ENCODE results near the gene SRSF2. TPM values are rescaled to one million over a fixed set of nuclear protein-coding genes. Genes with fewer than 3 reads are reported as not detected.
A peak's percentile ranks its signal among the peaks of the same experiment; 100 is the strongest.

Gene SRSF2
- total and polyA plus RNA-seq, 2 experiments from 2014 or later, result 123 to 165 TPM

DNA sequence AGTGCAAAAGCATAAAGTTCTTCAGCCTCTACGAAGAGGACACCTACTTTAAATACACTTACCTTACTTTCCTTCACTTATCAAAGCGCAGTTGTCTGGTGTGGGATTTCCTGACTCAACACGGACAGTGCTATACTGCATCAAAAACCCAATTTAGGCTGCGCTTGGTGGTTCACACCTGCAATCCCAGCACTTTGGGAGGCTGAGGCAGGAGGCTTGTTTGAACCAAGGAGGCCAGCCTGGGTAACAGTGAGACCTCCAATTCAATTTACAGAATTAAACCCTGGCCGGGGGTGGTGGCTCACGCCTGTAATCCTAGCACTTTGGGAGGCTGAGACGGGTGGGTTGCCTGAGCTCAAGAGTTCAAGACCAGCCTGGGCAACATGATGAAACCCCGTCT is 14.9 kb downstream of the SRSF2 start:
- H3F3A ChIP-seq (ENCODE audit: insufficient read depth), result peaks cover 62% of the 10 kb centered on the region
- no peak overlapping the region for H3K4me2 ChIP-seq (ENCODE audit: unreplicated experiment)
- H3K9me3 ChIP-seq (ENCODE audit: low read depth), result no peaks in the 10 kb centered on the region
- WGBS, 2 experiments (ENCODE audit: low coverage in 1 of 2, low lambda C conversion rate in 2 of 2, missing lambda C conversion rate in 2 of 2), result 88 to 93% methylated on average over 8 of the region's 8 CpGs
- TF ChIP-seq EZH2 (IDR thresholded peaks at IDR 0.05; ENCODE audit: insufficient read depth, poor library complexity, severe bottlenecking) (no peak), EZH2phosphoT487 (IDR thresholded peaks at IDR 0.05; ENCODE audit: insufficient read depth, low read depth) (no peak)
- in situ Hi-C loops (cut with MboI), result no loop called here
- no peak overlapping the region for H3K27ac ChIP-seq
- peaks cover 78% of the 10 kb centered on the region for H3K36me3 ChIP-seq (ENCODE audit: low read depth)
- H3K9me2 ChIP-seq (ENCODE audit: insufficient read depth), result no peaks in the 10 kb centered on the region
- peaks cover 21% of the 10 kb centered on the region for H3K4me1 ChIP-seq (ENCODE audit: insufficient read depth)
- H3K79me2 ChIP-seq (ENCODE audit: insufficient read depth), result peaks cover 79% of the 10 kb centered on the region
- DNase-seq, result no peak
- no peak overlapping the region for H2AFZ ChIP-seq
- no peak overlapping the region for H3K4me3 ChIP-seq
- H4K20me1 ChIP-seq (ENCODE audit: insufficient read depth), result no peaks in the 10 kb centered on the region
- no peaks in the 10 kb centered on the region for H3K27me3 ChIP-seq (replicated peaks; ENCODE audit: insufficient read depth)
- H3K9ac ChIP-seq, result no peak overlapping the region

DNA sequence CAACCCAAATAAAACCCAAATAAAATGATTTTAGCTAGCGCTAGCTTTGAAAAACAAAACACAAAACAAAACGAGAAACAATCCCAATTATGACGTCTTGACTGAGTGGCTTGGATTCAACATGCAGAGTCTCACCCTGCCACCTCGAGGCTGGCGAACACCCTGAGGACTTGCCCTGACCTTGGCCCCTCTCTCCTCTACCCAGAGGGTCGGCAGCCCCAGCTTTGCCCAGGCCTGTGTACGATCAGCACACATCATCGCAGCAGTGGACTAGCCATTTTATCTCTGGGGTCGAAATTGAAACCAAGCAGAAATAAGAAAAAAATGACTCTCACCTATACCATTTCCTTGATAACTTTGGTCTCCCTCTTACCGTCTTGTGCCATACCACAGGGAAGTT is 15.7 kb downstream of the SRSF2 start:
- no peak for DNase-seq
- Histone ChIP-seq H3K9ac (no peak overlapping the region; the same call in 1 of the 2 replicates), H3K9me3 (ENCODE audit: low read depth) (no peaks in the 10 kb centered on the region), H4K20me1 (ENCODE audit: insufficient read depth) (no peaks in the 10 kb centered on the region), H3K79me2 (ENCODE audit: insufficient read depth) (peaks cover 73% of the 10 kb centered on the region), H3F3A (ENCODE audit: insufficient read depth) (peaks cover 67% of the 10 kb centered on the region), H3K36me3 (ENCODE audit: low read depth) (peaks cover 79% of the 10 kb centered on the region), H3K4me2 (ENCODE audit: unreplicated experiment) (no peak overlapping the region), H2AFZ (no peak overlapping the region), H3K4me3 (no peak overlapping the region), H3K27ac (no peak overlapping the region), H3K27me3 (replicated peaks; ENCODE audit: insufficient read depth) (no peaks in the 10 kb centered on the region), H3K9me2 (ENCODE audit: insufficient read depth) (no peaks in the 10 kb centered on the region), H3K4me1 (ENCODE audit: insufficient read depth) (peaks cover 29% of the 10 kb centered on the region)
- no peak for TF ChIP-seq EZH2phosphoT487 (IDR thresholded peaks at IDR 0.05; ENCODE audit: insufficient read depth, low read depth)
- TF ChIP-seq EZH2 (IDR thresholded peaks at IDR 0.05; ENCODE audit: insufficient read depth, poor library complexity, severe bottlenecking), result no peak
- WGBS, 2 experiments (ENCODE audit: low coverage in 1 of 2, low lambda C conversion rate in 2 of 2, missing lambda C conversion rate in 2 of 2), result 84% methylated on average over 10 of the region's 10 CpGs
- in situ Hi-C loops (cut with MboI), result no loop called here

DNA sequence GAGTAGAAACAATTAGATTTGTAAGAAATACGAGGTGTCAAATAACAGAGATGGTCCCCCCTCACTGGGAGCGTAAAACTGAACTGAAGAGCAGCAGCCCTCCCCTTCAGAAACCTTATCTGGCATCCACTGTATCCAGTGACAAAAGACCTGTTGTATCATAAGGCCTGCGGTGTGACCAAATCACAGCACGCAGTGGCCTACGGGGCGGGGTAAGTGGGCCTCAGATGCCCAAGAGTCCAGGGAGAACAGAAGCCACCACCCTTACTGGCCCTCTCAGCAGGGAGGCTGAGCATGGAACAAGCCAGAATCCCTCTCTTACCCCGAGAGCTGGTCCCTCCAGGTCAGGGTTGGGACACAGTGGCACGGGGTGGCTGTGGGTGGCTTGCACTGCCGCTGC is 16.2 kb downstream of the SRSF2 start:
- no peaks in the 10 kb centered on the region for H4K20me1 ChIP-seq (ENCODE audit: insufficient read depth)
- H3F3A ChIP-seq (ENCODE audit: insufficient read depth), result peaks cover 69% of the 10 kb centered on the region
- 97 to 98% methylated on average over 9 of the region's 9 CpGs for WGBS, 2 experiments (ENCODE audit: low coverage in 1 of 2, low lambda C conversion rate in 2 of 2, missing lambda C conversion rate in 2 of 2)
- no peaks in the 10 kb centered on the region for H3K9me3 ChIP-seq (ENCODE audit: low read depth)
- no peaks in the 10 kb centered on the region for H3K27me3 ChIP-seq (replicated peaks; ENCODE audit: insufficient read depth)
- H3K4me2 ChIP-seq (ENCODE audit: unreplicated experiment), result no peak overlapping the region
- H3K27ac ChIP-seq, result no peak overlapping the region
- no peak overlapping the region for H3K4me3 ChIP-seq
- no peak for DNase-seq
- TF ChIP-seq EZH2phosphoT487 (IDR thresholded peaks at IDR 0.05; ENCODE audit: insufficient read depth, low read depth) (no peak), EZH2 (IDR thresholded peaks at IDR 0.05; ENCODE audit: insufficient read depth, poor library complexity, severe bottlenecking) (no peak)
- no peak overlapping the region for H2AFZ ChIP-seq
- in situ Hi-C loops (cut with MboI), result no loop called here
- H3K9me2 ChIP-seq (ENCODE audit: insufficient read depth), result no peaks in the 10 kb centered on the region
- peaks cover 79% of the 10 kb centered on the region for H3K36me3 ChIP-seq (ENCODE audit: low read depth)
- H3K4me1 ChIP-seq (ENCODE audit: insufficient read depth), result peaks cover 31% of the 10 kb centered on the region
- H3K9ac ChIP-seq, result no peak overlapping the region; the same call in 1 of the 2 replicates
- peaks cover 72% of the 10 kb centered on the region for H3K79me2 ChIP-seq (ENCODE audit: insufficient read depth)

DNA sequence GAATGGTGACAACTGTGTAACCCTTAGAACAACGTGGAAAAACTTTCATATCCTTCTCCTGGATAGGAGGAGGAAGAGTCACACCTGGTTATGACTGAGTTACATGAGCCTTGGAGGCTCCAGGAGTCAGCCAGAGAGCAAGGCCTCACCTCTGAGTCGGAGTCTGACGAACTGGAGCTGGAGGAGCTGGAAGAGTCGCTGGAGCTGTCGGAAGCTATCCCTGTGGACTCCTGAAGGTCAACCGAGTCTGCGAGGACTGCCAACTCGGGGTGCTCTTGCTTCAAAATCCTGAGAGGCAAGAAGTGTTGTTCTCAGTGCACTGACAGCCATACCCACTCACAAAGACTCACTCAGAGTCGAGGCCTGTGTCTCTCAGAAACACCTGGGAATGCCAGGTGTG is 16.9 kb downstream of the SRSF2 start:
- peaks cover 70% of the 10 kb centered on the region for H3K79me2 ChIP-seq (ENCODE audit: insufficient read depth)
- H3K4me2 ChIP-seq (ENCODE audit: unreplicated experiment), result no peak overlapping the region
- H3K9me3 ChIP-seq (ENCODE audit: low read depth), result no peaks in the 10 kb centered on the region
- H4K20me1 ChIP-seq (ENCODE audit: insufficient read depth), result no peaks in the 10 kb centered on the region
- H3K9ac ChIP-seq, result no peak overlapping the region
- no peaks in the 10 kb centered on the region for H3K27me3 ChIP-seq (replicated peaks; ENCODE audit: insufficient read depth)
- H3K9me2 ChIP-seq (ENCODE audit: insufficient read depth), result no peaks in the 10 kb centered on the region
- no peak overlapping the region for H2AFZ ChIP-seq
- 0 out of 2 replicates have a peak overlapping the region, but pooled peaks have one; percentile 22 for H3K27ac ChIP-seq
- in situ Hi-C loops (cut with MboI), result no loop called here
- H3K4me1 ChIP-seq (ENCODE audit: insufficient read depth), result peaks cover 39% of the 10 kb centered on the region
- H3F3A ChIP-seq (ENCODE audit: insufficient read depth), result peaks cover 69% of the 10 kb centered on the region
- H3K4me3 ChIP-seq, result no peak overlapping the region
- TF ChIP-seq EZH2phosphoT487 (IDR thresholded peaks at IDR 0.05; ENCODE audit: insufficient read depth, low read depth) (no peak), EZH2 (IDR thresholded peaks at IDR 0.05; ENCODE audit: insufficient read depth, poor library complexity, severe bottlenecking) (no peak)
- 93 to 96% methylated on average over 9 of the region's 9 CpGs for WGBS, 2 experiments (ENCODE audit: low coverage in 1 of 2, low lambda C conversion rate in 2 of 2, missing lambda C conversion rate in 2 of 2)
- no peak for DNase-seq
- H3K36me3 ChIP-seq (ENCODE audit: low read depth), result peaks cover 77% of the 10 kb centered on the region

DNA sequence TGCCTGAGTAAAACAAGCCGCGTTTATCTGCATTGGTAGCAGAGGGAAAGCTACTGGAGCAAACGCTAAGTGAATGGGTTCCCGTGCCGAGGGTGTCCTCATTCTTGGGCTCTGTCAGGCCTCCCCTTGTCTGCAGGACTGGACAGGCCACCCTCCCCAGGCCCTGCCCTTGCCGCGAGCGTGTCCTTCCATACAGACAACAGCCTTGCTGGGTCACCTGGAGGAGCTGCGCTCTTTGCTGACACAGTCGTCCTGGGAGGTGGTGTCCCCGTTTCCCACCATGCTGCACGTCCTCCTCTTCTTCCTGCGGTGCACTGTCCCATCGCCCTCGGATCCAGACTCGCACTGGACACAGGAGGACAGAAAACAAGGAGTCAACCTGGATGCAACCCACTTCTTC is 18.6 kb downstream of the SRSF2 start:
- Histone ChIP-seq H3K4me1 (ENCODE audit: insufficient read depth) (peaks cover 32% of the 10 kb centered on the region), H3K79me2 (ENCODE audit: insufficient read depth) (peaks cover 70% of the 10 kb centered on the region), H2AFZ (no peak overlapping the region), H3K27ac (peak overlapping the region; percentile 100; the same call in 1 of the 2 replicates), H3K9me3 (ENCODE audit: low read depth) (no peaks in the 10 kb centered on the region), H3K9ac (no peak overlapping the region), H3K36me3 (ENCODE audit: low read depth) (peaks cover 60% of the 10 kb centered on the region), H3K27me3 (replicated peaks; ENCODE audit: insufficient read depth) (no peaks in the 10 kb centered on the region), H3F3A (ENCODE audit: insufficient read depth) (peaks cover 76% of the 10 kb centered on the region), H3K4me2 (ENCODE audit: unreplicated experiment) (no peak overlapping the region), H3K4me3 (no peak overlapping the region), H3K9me2 (ENCODE audit: insufficient read depth) (no peaks in the 10 kb centered on the region), H4K20me1 (ENCODE audit: insufficient read depth) (no peaks in the 10 kb centered on the region)
- no peak for TF ChIP-seq EZH2 (IDR thresholded peaks at IDR 0.05; ENCODE audit: insufficient read depth, poor library complexity, severe bottlenecking)
- TF ChIP-seq EZH2phosphoT487 (IDR thresholded peaks at IDR 0.05; ENCODE audit: insufficient read depth, low read depth), result no peak
- DNase-seq, result no peak
- in situ Hi-C loops (cut with MboI), result no loop called here
- 94% methylated on average over 16 of the region's 16 CpGs for WGBS, 2 experiments (ENCODE audit: low coverage in 1 of 2, low lambda C conversion rate in 2 of 2, missing lambda C conversion rate in 2 of 2)
